Smooth muscle cell (in vitro differentiated cells): Measurements from ENCODE around the gene GATD1. TPM values are rescaled to one million over a fixed set of nuclear protein-coding genes. Genes with fewer than 3 reads are reported as not detected.

Experiments
- DNase-seq: peaks from one replicate; lab custom pipeline; 2025; ENCODE audit not compliant: unreplicated experiment; lab: John Stamatoyannopoulos, UW
- H2AFZ ChIP-seq: fragments of 200-600 bp; sonication (generic); 2 replicates; pipeline ENCODE4 v1.6.0; 2016; ENCODE audit warnings: antibody characterized with exemption, low read depth, mild to moderate bottlenecking
- H3F3A ChIP-seq: fragments of 200-600 bp; sonication (generic); 2 replicates; pipeline ENCODE4 v1.6.0; 2017; ENCODE audit warnings: antibody characterized with exemption, low read depth
- H3K27ac ChIP-seq: fragments of 200-600 bp; sonication (generic); 2 replicates; pipeline ENCODE4 v1.5.1; 2016; ENCODE audit warnings: low read depth, mild to moderate bottlenecking
- H3K27me3 ChIP-seq: fragments of 200-600 bp; sonication (generic); 2 replicates; pipeline ENCODE4 v1.6.1; 2016; ENCODE audit warnings: low read depth, mild to moderate bottlenecking
- H3K36me3 ChIP-seq: fragments of 200-600 bp; sonication (generic); 2 replicates; pipeline ENCODE4 v1.5.1; 2016; ENCODE audit warnings: low read depth
- H3K4me1 ChIP-seq: fragments of 200-600 bp; sonication (generic); 2 replicates; pipeline ENCODE4 v1.5.1; 2016; ENCODE audit warnings: low read depth
- H3K4me2 ChIP-seq: fragments of 200-600 bp; sonication (generic); 2 replicates; pipeline ENCODE4 v1.6.0; 2016; ENCODE audit warnings: mild to moderate bottlenecking
- H3K4me3 ChIP-seq: fragments of 200-600 bp; sonication (generic); 2 replicates; pipeline ENCODE4 v1.5.1; 2016; ENCODE audit warnings: mild to moderate bottlenecking
- H3K79me2 ChIP-seq: fragments of 200-600 bp; sonication (generic); 2 replicates; pipeline ENCODE4 v1.6.0; 2016; ENCODE audit warnings: low read depth, mild to moderate bottlenecking
- H3K9ac ChIP-seq: fragments of 200-600 bp; sonication (generic); 2 replicates; pipeline ENCODE4 v1.6.0; 2016; ENCODE audit warnings: low read depth
- H3K9me3 ChIP-seq: fragments of 200-600 bp; sonication (generic); replicated peaks from 2 replicates; pipeline ENCODE4 v1.5.1; 2016; ENCODE audit warnings: low read depth
- H4K20me1 ChIP-seq: fragments of 200-600 bp; sonication (generic); 2 replicates; pipeline ENCODE4 v1.6.0; 2016; ENCODE audit warnings: low read depth
- WGBS: methylation state at CpG from one replicate; pipeline ENCODE4 v1.1.7; 2016; ENCODE audit warnings: low lambda C conversion rate; 5-methylcytosine and 5-hydroxymethylcytosine counted together
- polyA plus RNA-seq: library from polyadenylated mRNA; unstranded; fragments of >200 nt; fragmentation: Nextera tagmentation; extraction: Ambion mirVana; gene quantifications from 2 replicates; pipeline ENCODE4 v1.2.1, GENCODE V29; 2016
- total RNA-seq: library from RNA; depleted of rRNA; stranded (reverse); fragments of >200 nt; gene quantifications from 2 replicates; pipeline ENCODE4 v1.2.3, GENCODE V29; 2014
- TF ChIP-seq, protein P1 (sequence below): fragments of 200-600 bp; sonication (generic); IDR thresholded peaks from 2 replicates; pipeline ENCODE4 v1.5.1; 2017; ENCODE audit warnings: borderline replicate concordance, mild to moderate bottlenecking, antibody characterized with exemption; ENCODE audit not compliant: insufficient read depth, poor library complexity, severe bottlenecking

Gene GATD1
- total and polyA plus RNA-seq, 2 experiments from 2014 or later = 11.7 to 12.9 TPM

DNA sequence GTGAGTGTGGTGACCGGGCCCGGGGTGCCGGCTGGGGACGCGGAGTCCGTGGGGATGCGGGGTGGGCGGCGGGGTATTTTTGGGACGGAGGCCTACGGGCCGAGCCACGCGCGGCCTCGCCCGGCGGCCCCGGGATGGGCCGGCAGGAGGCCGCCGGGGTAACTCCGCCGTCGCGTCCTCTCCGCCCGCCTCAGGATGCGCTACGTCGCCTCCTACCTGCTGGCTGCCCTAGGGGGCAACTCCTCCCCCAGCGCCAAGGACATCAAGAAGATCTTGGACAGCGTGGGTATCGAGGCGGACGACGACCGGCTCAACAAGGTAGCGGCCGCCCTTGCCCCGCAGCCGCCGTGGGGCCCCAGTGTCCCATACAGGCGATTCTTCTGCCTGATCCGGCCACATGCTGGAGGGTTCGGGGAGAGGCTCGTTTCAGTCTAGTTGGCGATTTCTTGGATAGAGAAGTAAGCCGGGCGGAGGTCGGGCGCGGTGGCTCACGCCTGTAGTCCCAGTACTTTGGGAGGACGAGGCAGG lies 32.8 kb upstream of the GATD1 start:
- peak overlapping the region; percentile 98 for H3K27ac ChIP-seq
- H3K27me3 ChIP-seq = no peaks in the 10 kb centered on the region
- peaks cover 35% of the 10 kb centered on the region for H4K20me1 ChIP-seq
- no peaks in the 10 kb centered on the region for H3K9me3 ChIP-seq
- H3K9ac ChIP-seq = peak overlapping the region; percentile 98
- no peak overlapping the region for H2AFZ ChIP-seq
- peaks cover 11% of the 10 kb centered on the region for H3F3A ChIP-seq
- H3K4me2 ChIP-seq = peak overlapping the region; percentile 99
- peaks cover 38% of the 10 kb centered on the region for H3K79me2 ChIP-seq
- H3K4me3 ChIP-seq = peak overlapping the region; percentile 95
- no peak for DNase-seq
- H3K36me3 ChIP-seq = no peaks in the 10 kb centered on the region
- H3K4me1 ChIP-seq = peaks cover 15% of the 10 kb centered on the region
- TF ChIP-seq, protein P1, sequence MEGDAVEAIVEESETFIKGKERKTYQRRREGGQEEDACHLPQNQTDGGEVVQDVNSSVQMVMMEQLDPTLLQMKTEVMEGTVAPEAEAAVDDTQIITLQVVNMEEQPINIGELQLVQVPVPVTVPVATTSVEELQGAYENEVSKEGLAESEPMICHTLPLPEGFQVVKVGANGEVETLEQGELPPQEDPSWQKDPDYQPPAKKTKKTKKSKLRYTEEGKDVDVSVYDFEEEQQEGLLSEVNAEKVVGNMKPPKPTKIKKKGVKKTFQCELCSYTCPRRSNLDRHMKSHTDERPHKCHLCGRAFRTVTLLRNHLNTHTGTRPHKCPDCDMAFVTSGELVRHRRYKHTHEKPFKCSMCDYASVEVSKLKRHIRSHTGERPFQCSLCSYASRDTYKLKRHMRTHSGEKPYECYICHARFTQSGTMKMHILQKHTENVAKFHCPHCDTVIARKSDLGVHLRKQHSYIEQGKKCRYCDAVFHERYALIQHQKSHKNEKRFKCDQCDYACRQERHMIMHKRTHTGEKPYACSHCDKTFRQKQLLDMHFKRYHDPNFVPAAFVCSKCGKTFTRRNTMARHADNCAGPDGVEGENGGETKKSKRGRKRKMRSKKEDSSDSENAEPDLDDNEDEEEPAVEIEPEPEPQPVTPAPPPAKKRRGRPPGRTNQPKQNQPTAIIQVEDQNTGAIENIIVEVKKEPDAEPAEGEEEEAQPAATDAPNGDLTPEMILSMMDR = no peak
- WGBS = under 1% methylated on average over 41 of the region's 55 CpGs

DNA sequence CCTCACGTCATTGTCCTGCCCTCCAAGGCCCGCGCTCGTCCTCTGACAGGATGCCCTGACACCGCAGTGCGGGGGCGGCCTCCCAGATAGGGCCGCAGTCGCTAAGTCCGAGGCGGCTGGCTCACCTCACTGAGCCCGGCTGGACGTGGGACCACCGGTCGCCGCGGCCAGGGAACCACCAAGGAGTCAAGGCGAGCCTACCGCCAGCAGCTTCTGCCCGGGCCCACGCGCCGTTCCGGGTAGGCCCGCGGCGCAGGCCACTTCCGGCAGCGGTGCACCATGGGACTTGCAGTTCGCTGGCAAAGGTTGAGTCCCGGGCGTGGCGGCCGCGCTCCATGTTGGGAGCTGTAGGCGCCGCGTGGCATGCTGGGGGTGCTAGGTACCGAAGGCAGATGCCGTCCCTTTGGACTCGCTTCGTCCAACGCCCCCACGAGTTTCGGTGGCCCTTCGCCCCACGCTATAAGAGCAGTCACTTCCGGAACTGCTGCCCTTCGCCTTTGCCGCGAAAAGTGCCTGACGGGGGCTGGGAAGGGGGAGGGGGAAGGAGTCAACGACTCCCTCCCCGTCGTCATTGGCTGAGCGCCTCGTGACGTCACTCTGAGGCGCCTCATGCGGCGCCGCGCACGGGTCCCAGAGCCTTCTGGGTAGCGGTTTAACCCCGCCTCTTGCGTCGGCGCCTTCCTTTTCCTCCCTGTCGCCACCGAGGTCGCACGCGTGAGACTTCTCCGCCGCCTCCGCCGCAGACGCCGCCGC lies 32.2 kb upstream of the GATD1 start, which contains the start of gene RPLP2:
RPLP2 (plus strand) TSS at position 681 of the 753 bp plus-strand sequence. CDS start 268 bp downstream, outside the sequence.
- Histone ChIP-seq H3K9me3 (no peaks in the 10 kb centered on the region), H3K4me2 (peak within 1 kb of the TSS; percentile 99), H3K36me3 (no peaks in the 10 kb centered on the region), H3K4me3 (peak within 1 kb of the TSS; percentile 95), H3K4me1 (peaks cover 19% of the 10 kb centered on the region), H3K9ac (peak within 1 kb of the TSS; percentile 98), H2AFZ (peak within 1 kb of the TSS; percentile 36), H3K79me2 (peaks cover 38% of the 10 kb centered on the region), H3F3A (peaks cover 11% of the 10 kb centered on the region), H4K20me1 (peaks cover 35% of the 10 kb centered on the region), H3K27ac (peak within 1 kb of the TSS; percentile 98), H3K27me3 (no peaks in the 10 kb centered on the region)
- TF ChIP-seq, protein P1 = no peak
- WGBS = under 1% methylated on average over 73 of the region's 81 CpGs
- DNase-seq = peak; percentile 99

DNA sequence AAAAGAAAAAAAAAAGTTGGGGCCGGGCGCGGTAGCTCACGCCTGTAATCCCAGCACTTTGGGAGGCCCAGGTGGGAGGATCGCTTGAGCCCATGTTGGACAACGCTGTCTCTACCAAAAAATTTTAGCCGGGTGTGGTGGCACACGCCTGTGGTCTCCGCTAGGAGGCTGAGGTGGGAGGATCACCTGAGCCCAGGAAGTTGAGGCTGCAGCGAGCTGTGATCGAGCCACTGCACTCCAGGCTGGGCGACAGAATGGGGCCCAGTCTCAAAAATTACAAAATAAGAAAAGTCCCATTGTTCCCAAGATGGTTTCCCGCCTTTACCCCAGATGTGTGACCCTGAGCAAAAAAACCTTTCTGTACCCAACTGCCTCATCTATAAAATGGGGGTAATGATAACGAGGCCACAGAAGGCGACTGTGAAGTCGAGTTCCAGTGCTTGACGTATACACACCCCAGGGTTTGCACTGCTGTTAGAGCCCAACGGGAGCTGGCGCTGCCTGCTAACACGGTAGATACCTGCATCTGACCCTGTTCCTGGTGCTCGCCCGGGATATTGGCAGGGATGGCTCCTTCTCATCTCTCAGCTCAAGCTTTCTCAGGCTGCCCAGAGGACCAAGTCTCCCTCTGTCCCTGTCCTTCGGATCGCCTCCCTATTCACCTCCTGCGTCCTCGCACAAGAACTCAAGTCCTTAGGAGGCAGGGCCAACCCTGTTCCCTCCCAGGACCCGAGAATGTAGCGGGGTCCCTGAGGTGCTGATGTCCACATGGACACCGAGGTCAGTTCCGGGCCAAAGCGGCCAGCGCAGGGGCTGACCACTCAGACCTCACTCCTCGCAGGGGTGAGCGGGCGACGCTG lies 31.4 kb upstream of the GATD1 start:
- peaks cover 25% of the 10 kb centered on the region for H3K4me1 ChIP-seq
- H3K9me3 ChIP-seq = no peaks in the 10 kb centered on the region
- no peak for DNase-seq
- H3K79me2 ChIP-seq = peaks cover 38% of the 10 kb centered on the region
- peak overlapping the region; percentile 36 for H2AFZ ChIP-seq
- H3K27me3 ChIP-seq = no peaks in the 10 kb centered on the region
- H3K9ac ChIP-seq = peak overlapping the region; percentile 98
- H4K20me1 ChIP-seq = peaks cover 35% of the 10 kb centered on the region
- TF ChIP-seq, protein P1 = no peak
- peak overlapping the region; percentile 95 for H3K4me3 ChIP-seq
- H3F3A ChIP-seq = peaks cover 11% of the 10 kb centered on the region
- peak overlapping the region; percentile 98 for H3K27ac ChIP-seq
- peak overlapping the region; percentile 99 for H3K4me2 ChIP-seq
- H3K36me3 ChIP-seq = no peaks in the 10 kb centered on the region
- 35% methylated on average over 36 of the region's 36 CpGs for WGBS
